Body of pancreas (tissue), 4 donors: ENCODE results near the gene KLHL17. TPM values are rescaled to one million over a fixed set of nuclear protein-coding genes. Genes with fewer than 3 reads are reported as not detected.

Experiments used
- ATAC-seq: fragments of 150-250 bp; one replicate; pipeline ENCODE4 v1.9.1; 2016
- DNase-seq, 4 donors: peaks; one replicate each; pipeline ENCODE4 v3.0.0-alpha.2; 2019
- H3K27ac ChIP-seq, 4 donors: fragments of 200-600 bp; sonication (generic); 1 replicate in 3 of 4; 2 replicates in 1 of 4; pipeline versions ENCODE4 v1.5.1 to v1.6.1; 2016 to 2019; ENCODE audit warnings: mild to moderate bottlenecking in 1 of 4, mixed read lengths in 1 of 4, moderate library complexity in 1 of 4
- H3K27me3 ChIP-seq, 2 donors: fragments of 200-600 bp; sonication (generic); one replicate each; pipeline ENCODE4 v1.6.0; 2016; ENCODE audit warnings: mild to moderate bottlenecking in 1 of 2
- H3K36me3 ChIP-seq, 2 donors: fragments of 200-600 bp; sonication (generic); replicated peaks in 1 of 2; 2 replicates each; pipeline ENCODE4 v1.5.1; 2016; ENCODE audit warnings: low read depth in 2 of 2; ENCODE audit not compliant: insufficient read depth in 1 of 2
- H3K4me1 ChIP-seq: fragments of 200-600 bp; sonication (generic); one replicate; pipeline ENCODE4 v1.6.0; 2016
- H3K4me3 ChIP-seq, 2 donors: fragments of 200-600 bp; sonication (generic); 1 replicate in 1 of 2; 2 replicates in 1 of 2; pipeline ENCODE4 v1.5.1; 2016 to 2019
- H3K9me3 ChIP-seq, 3 donors: fragments of 200-600 bp; sonication (generic); 1 replicate in 2 of 3; 2 replicates in 1 of 3; pipeline ENCODE4 v1.5.1; 2016
- POLR2A ChIP-seq, 3 donors: fragments of 450-650 bp; IDR thresholded peaks; one replicate each; pipeline ENCODE4 v1.6.1; 2016; ENCODE audit warnings: antibody characterized with exemption in 3 of 3, mild to moderate bottlenecking in 2 of 3
- WGBS, 2 donors: methylation state at CpG; one replicate each; pipeline ENCODE4 v1.1.5; 2017; 5-methylcytosine and 5-hydroxymethylcytosine counted together
- intact Hi-C: fragments of 100-400 bp; cut with DNase I; formaldehyde crosslinking; loops from one replicate; pipeline ENCODE4 v1.15.1; 2023
- total RNA-seq, 2 donors: library from RNA; depleted of rRNA; stranded (reverse); fragments of >200 nt; gene quantifications; one replicate each; pipeline ENCODE4 v1.1.0, GENCODE V29; 2016
- TF ChIP-seq, protein P1 (sequence below), 7 experiments: fragments of 450-650 bp in 4 of 7; fragments of 200-600 bp in 3 of 7; sonication (generic) in 3 of 7; IDR thresholded peaks; one replicate each; pipeline ENCODE4 v1.5.1; 2016 to 2019; ENCODE audit warnings: antibody characterized with exemption in 7 of 7

The KLHL17 gene
- total RNA-seq, 2 donors from 2014 or later: 6.0 to 29.0 TPM

DNA sequence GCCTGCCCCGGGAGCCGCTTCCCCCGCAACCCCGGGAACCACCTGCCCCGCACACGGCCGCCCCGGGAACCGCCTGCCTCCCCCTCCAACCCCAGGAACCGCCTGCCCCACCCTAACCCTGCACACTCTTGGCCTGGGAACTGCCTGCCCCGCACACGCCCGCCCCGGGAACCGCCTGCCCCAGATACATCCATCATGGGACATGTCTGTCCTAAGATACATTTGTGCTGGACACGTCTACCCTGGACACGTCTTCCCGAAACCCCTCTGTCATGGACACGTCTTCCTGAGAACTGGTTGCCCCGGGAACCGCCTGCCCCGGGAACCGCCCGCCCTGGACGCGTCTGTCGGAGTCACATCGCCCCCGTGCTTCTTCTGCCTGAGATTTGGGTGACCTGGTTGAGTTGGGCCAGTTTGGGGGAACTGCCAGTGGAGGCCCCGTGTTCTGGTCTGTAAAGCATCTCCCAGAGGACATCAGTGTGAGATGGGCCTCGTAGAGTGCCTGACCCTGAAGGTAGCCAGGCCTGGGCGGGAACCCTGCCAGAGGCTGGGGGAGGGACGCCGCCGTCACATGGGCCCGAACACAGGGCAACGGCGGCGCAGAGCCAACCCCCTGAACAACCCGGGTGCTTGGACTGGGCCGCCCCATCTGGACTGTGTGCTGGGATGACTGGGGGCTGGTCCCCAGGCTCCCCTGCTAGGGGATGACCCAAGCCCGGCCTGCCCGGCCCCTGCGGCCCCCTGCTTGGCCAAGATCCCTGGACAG, 17.9 kb downstream of the KLHL17 start:
- no peaks in the 10 kb centered on the region for H3K9me3 ChIP-seq
- no peak overlapping the region for H3K27ac ChIP-seq
- intact Hi-C loops: no loop called here
- peaks cover 10% of the 10 kb centered on the region for H3K4me1 ChIP-seq
- DNase-seq (peak in 1 of 4 donors; percentile 10), ATAC-seq (no peak)
- H3K36me3 ChIP-seq: no peaks in the 10 kb centered on the region
- no peaks in the 10 kb centered on the region for H3K27me3 ChIP-seq
- H3K4me3 ChIP-seq: no peak overlapping the region
- 69 to 77% methylated on average over 18 to 30 of the region's 44 CpGs for WGBS, 2 donors
- no peak for TF ChIP-seq POLR2A (IDR thresholded peaks at IDR 0.05)
- TF ChIP-seq, protein P1, sequence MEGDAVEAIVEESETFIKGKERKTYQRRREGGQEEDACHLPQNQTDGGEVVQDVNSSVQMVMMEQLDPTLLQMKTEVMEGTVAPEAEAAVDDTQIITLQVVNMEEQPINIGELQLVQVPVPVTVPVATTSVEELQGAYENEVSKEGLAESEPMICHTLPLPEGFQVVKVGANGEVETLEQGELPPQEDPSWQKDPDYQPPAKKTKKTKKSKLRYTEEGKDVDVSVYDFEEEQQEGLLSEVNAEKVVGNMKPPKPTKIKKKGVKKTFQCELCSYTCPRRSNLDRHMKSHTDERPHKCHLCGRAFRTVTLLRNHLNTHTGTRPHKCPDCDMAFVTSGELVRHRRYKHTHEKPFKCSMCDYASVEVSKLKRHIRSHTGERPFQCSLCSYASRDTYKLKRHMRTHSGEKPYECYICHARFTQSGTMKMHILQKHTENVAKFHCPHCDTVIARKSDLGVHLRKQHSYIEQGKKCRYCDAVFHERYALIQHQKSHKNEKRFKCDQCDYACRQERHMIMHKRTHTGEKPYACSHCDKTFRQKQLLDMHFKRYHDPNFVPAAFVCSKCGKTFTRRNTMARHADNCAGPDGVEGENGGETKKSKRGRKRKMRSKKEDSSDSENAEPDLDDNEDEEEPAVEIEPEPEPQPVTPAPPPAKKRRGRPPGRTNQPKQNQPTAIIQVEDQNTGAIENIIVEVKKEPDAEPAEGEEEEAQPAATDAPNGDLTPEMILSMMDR (IDR thresholded peaks at IDR 0.05): no peak

DNA sequence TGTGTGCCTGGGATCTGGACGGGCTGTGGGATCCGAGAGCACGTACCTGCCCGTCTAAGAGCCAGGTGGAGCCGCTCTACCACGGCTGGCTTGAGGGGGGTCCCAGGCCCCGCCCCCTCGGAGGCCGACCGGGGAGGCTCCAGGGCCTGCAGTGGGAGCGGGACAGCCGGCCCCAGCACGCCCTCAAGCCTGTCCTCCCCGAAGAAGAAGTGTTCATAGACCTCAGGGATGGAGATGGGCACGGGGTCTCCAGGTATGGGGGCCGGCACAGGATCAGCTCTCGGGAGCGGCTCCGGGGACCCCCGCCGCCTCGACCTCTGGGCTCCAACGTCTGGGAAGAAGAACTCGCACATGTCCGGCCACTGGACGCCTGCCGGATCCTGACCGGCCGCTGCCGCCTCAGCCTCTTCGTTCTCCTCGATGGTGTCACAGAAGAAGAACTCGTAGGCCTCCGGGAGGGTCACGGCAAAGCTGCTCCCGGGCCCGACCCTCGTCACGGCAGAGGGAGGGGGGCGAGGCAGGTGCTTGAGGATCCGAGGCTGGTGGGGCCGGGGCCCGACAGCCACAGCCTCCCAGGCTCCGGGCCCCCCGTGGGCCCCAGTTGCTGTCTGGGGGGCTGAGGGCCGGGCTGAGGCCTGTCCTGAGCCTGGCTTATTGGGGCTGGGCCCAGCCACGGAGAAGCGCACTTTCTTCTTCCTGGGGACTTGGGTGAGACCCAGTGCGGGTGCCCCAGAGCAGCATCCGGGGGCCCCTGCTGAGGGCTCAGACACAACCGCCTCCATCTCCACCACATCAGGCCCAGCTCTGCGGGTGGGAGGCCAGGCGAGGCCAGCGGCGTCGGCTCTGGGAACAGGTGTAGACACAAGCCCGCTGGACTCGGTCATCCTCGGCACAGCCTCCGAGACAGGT, 18.7 kb downstream of the KLHL17 start:
- TF ChIP-seq POLR2A (IDR thresholded peaks at IDR 0.05): no peak
- TF ChIP-seq, protein P1 (IDR thresholded peaks at IDR 0.05): no peak
- Histone ChIP-seq H3K27me3 (peaks cover 0 to 4% of the 10 kb centered on the region in 2 donors), H3K27ac (no peak overlapping the region), H3K36me3 (no peaks in the 10 kb centered on the region), H3K9me3 (no peaks in the 10 kb centered on the region), H3K4me1 (peaks cover 10% of the 10 kb centered on the region), H3K4me3 (no peak overlapping the region)
- intact Hi-C loops: no loop called here
- no peak for ATAC-seq
- peak in 1 of 4 donors; percentile 10 for DNase-seq
- 79 to 84% methylated on average over 10 to 38 of the region's 60 CpGs for WGBS, 2 donors

DNA sequence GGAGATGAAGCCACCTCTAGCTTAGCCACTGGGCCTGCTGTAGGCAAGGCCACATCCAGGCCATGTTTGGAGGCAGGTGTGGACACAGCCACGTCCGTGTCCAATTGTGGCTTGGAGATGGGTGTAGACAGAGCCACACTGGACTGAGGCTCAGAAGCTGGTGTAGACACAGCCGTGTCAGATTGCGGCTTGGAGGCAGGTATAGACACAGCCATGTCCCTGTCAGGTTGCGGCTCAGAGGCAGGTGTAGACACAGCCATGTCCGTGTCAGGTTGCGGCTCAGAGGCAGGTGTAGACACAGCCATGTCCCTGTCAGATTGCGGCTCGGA, 19.3 kb downstream of the KLHL17 start:
- ATAC-seq (no peak), DNase-seq (no peak)
- Histone ChIP-seq H3K9me3 (no peaks in the 10 kb centered on the region), H3K27me3 (peaks cover 0 to 4% of the 10 kb centered on the region in 2 donors), H3K36me3 (no peaks in the 10 kb centered on the region), H3K4me1 (peaks cover 13% of the 10 kb centered on the region), H3K27ac (no peak overlapping the region), H3K4me3 (no peak overlapping the region)
- no peak for TF ChIP-seq POLR2A (IDR thresholded peaks at IDR 0.05)
- TF ChIP-seq, protein P1 (IDR thresholded peaks at IDR 0.05): no peak
- intact Hi-C loops: loop anchor here (5.0 to 10.0 kb wide), 2 partner anchors 83 to 315 kb away; no protein-coding TSS in a partner anchor
- 80 to 81% methylated on average over 7 to 9 of the region's 9 CpGs for WGBS, 2 donors

DNA sequence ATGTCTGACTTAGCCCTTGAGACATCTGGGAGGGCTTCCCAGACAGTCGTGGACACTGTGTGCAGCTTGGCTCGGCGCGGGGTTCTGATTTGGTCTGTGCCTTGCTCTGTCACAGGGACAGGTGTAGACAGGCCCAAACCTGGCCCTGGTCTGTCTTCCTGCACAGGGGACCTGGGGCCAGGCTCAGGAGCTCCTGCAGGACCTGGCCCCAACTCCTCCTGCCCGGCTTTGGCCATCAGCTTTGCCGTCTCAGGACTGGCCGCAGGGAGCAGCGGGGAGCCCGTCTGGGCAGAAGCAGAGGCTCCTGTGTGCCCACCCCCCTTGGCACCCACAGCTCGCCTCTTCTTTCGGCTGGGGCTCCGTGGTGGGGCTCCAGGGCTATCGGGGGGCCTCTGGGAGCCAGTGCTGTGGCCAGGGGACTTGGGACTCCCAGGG, 19.8 kb downstream of the KLHL17 start:
- no peak for ATAC-seq
- Histone ChIP-seq H3K4me1 (peaks cover 13% of the 10 kb centered on the region), H3K4me3 (no peak overlapping the region), H3K9me3 (no peaks in the 10 kb centered on the region), H3K27ac (no peak overlapping the region), H3K36me3 (no peaks in the 10 kb centered on the region), H3K27me3 (peaks cover 0 to 4% of the 10 kb centered on the region in 2 donors)
- peak in 1 of 4 donors; percentile 10 for DNase-seq
- no peak for TF ChIP-seq POLR2A (IDR thresholded peaks at IDR 0.05)
- TF ChIP-seq, protein P1 (IDR thresholded peaks at IDR 0.05): no peak
- intact Hi-C loops: loop anchor here (5.0 to 10.0 kb wide), 2 partner anchors 82 to 315 kb away; no protein-coding TSS in a partner anchor
- 58% methylated on average over 11 of the region's 13 CpGs; no CpG with 5 or more reads in 1 of the 2 donors for WGBS, 2 donors
